Heart left ventricle (tissue), 16 donors: ENCODE data around the gene PTPRE. TPM values are rescaled to one million over a fixed set of nuclear protein-coding genes. Genes with fewer than 3 reads are reported as not detected.
A peak's percentile ranks its signal among the peaks of the same experiment; 100 is the strongest.

Experiments
- ATAC-seq, 4 donors: fragments of 200-7000 bp; cut with Tn5 transposase; one replicate each; pipeline ENCODE4 v1.9.1; 2020 to 2022; ENCODE audit warnings: moderate library complexity in 4 of 4, mild to moderate bottlenecking in 3 of 4, moderate number of reproducible peaks in 1 of 4
- DNase-seq, 5 donors: peaks; one replicate each; pipeline ENCODE4 v3.0.0-alpha.2; 2020
- H3K27ac ChIP-seq, 12 donors: fragments of 200-600 bp; sonication (generic) in 4 of 12; one replicate each; pipeline versions ENCODE4 v1.5.0 to v1.8.0; 2016 to 2022; ENCODE audit warnings: mild to moderate bottlenecking in 2 of 12
- H3K27me3 ChIP-seq, 9 donors: fragments of 200-600 bp; sonication (generic) in 2 of 9; one replicate each; pipeline versions ENCODE4 v1.5.1 to v1.8.0; 2016 to 2022; ENCODE audit warnings: mild to moderate bottlenecking in 3 of 9
- H3K36me3 ChIP-seq, 9 donors: fragments of 200-600 bp; sonication (generic) in 2 of 9; one replicate each; pipeline versions ENCODE4 v1.5.0 to v1.8.0; 2018 to 2022; ENCODE audit warnings: mild to moderate bottlenecking in 2 of 9
- H3K4me1 ChIP-seq, 12 donors: fragments of 200-600 bp; sonication (generic) in 4 of 12; one replicate each; pipeline versions ENCODE4 v1.5.0 to v1.8.0; 2016 to 2022; ENCODE audit warnings: mild to moderate bottlenecking in 3 of 12
- H3K4me3 ChIP-seq, 12 donors: fragments of 200-600 bp; sonication (generic) in 4 of 12; one replicate each; pipeline versions ENCODE4 v1.5.0 to v1.8.0; 2017 to 2022; ENCODE audit warnings: mild to moderate bottlenecking in 9 of 12, moderate library complexity in 4 of 12
- H3K9me3 ChIP-seq, 12 donors: fragments of 200-600 bp; sonication (generic) in 4 of 12; one replicate each; pipeline versions ENCODE4 v1.5.0 to v1.8.0; 2016 to 2022; ENCODE audit warnings: mild to moderate bottlenecking in 1 of 12
- POLR2A ChIP-seq, 2 donors: fragments of 450-650 bp; IDR thresholded peaks; one replicate each; pipeline ENCODE4 v1.6.1; 2017; ENCODE audit warnings: antibody characterized with exemption in 2 of 2, mild to moderate bottlenecking in 2 of 2, moderate library complexity in 2 of 2
- WGBS, 4 donors: extraction: QIAGEN DNeasy Blood & Tissue Kit in 2 of 4; methylation state at CpG; one replicate each; pipeline versions ENCODE4 v1.1.5 to v1.1.7; 2013 to 2018; 5-methylcytosine and 5-hydroxymethylcytosine counted together
- intact Hi-C, 10 donors: fragments of 100-400 bp; cut with DNase I; formaldehyde crosslinking; loops; one replicate each; pipeline versions ENCODE4 v1.11.1 to v1.14.2; 2022
- polyA plus RNA-seq, 2 donors: library from polyadenylated mRNA; stranded (reverse); fragments of 200-250 nt; gene quantifications; one replicate each; pipeline ENCODE4 v1.2.3, GENCODE V29; 2013
- total RNA-seq, 9 donors: library from RNA; depleted of rRNA in 2 of 9; stranded (reverse); fragments of >200 nt in 2 of 9; fragmentation: NEBNext Ultra II Directional in 3 of 9; extraction: Animal tissue kit (Norgen Biotek cat#: 25700) in 3 of 9; gene quantifications; one replicate each; pipeline versions ENCODE4 v1.1.0 to v1.2.4, GENCODE V29; 2016 to 2023
- TF ChIP-seq, protein P1 (sequence below), 12 donors: fragments of 200-600 bp; sonication (generic) in 4 of 12; IDR thresholded peaks; one replicate each; pipeline versions ENCODE4 v1.5.0 to v1.8.0; 2018 to 2022; ENCODE audit warnings: antibody characterized with exemption in 12 of 12, mild to moderate bottlenecking in 5 of 12
- donor health status: ischemic (EF 13 %, LVEDD 7.1; RV severe dilation, severe dysfunction).
- donor health status: healthy with polysubstance abuse.
- donor health status: DM: no; HTN: yes; CAD: no.
- donor health status: DM: no; HTN: no; CAD: no.
- donor health status: ischemic (EF 25% LVEDD 6.9; RV normal size, moderate dysfunction).
- donor health status: ischemic (EF 25% LVEDD 5.7; RV mildly dilated, moderate dysfunction).
- donor health status: healthy.
- donor health status: DM: yes; HTN: yes; CAD: no.
- donor health status: ischemic (EF 35%, LVEDD 5.7; RV mildly dilated, moderate dysfunction).
- donor health status: nonischemic (EF 11% LVEDD 7.7; RV severe dilation, severe dysfunction).
- donor health status: DM: yes; HTN: yes; CAD: no.
- donor health status: PGD.
- donor health status: ischemic (EF 29% LVEDD 5.4; RV normal size, mild dysfunction).
- donor health status: nonischemic (EF 23%, LVEDD 6.1; RV moderate dilation, normal function).

The PTPRE gene
- total and polyA plus RNA-seq, 11 donors, result 6.9 to 55.0 (median 24.1) TPM

- Histone ChIP-seq H3K36me3 (no peaks in the 10 kb centered on the region), H3K9me3 (no peaks in the 10 kb centered on the region), H3K4me3 (no peak overlapping the region), H3K27ac (no peak overlapping the region), H3K4me1 (peaks cover 0 to 39% (median 17%) of the 10 kb centered on the region in 12 donors), H3K27me3 (no peaks in the 10 kb centered on the region)
- no peak for ATAC-seq
- TF ChIP-seq POLR2A (IDR thresholded peaks at IDR 0.05), result no peak
- TF ChIP-seq, protein P1, sequence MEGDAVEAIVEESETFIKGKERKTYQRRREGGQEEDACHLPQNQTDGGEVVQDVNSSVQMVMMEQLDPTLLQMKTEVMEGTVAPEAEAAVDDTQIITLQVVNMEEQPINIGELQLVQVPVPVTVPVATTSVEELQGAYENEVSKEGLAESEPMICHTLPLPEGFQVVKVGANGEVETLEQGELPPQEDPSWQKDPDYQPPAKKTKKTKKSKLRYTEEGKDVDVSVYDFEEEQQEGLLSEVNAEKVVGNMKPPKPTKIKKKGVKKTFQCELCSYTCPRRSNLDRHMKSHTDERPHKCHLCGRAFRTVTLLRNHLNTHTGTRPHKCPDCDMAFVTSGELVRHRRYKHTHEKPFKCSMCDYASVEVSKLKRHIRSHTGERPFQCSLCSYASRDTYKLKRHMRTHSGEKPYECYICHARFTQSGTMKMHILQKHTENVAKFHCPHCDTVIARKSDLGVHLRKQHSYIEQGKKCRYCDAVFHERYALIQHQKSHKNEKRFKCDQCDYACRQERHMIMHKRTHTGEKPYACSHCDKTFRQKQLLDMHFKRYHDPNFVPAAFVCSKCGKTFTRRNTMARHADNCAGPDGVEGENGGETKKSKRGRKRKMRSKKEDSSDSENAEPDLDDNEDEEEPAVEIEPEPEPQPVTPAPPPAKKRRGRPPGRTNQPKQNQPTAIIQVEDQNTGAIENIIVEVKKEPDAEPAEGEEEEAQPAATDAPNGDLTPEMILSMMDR (IDR thresholded peaks at IDR 0.05), result no peak
- intact Hi-C loops, result loop anchor here in 6 of 10 donors (5.0 to 10.0 kb wide), 5 partner anchors 157 to 250 kb away; no protein-coding TSS in a partner anchor
- DNase-seq, result peak in 1 of 5 donors; percentile 41
- 81 to 86% (median 84%) methylated on average over 13 to 14 of the region's 14 CpGs for WGBS, 4 donors
Observed at GRCh38 chr10:127905001-127905847, 1.7 kb upstream of the PTPRE start.

DNA sequence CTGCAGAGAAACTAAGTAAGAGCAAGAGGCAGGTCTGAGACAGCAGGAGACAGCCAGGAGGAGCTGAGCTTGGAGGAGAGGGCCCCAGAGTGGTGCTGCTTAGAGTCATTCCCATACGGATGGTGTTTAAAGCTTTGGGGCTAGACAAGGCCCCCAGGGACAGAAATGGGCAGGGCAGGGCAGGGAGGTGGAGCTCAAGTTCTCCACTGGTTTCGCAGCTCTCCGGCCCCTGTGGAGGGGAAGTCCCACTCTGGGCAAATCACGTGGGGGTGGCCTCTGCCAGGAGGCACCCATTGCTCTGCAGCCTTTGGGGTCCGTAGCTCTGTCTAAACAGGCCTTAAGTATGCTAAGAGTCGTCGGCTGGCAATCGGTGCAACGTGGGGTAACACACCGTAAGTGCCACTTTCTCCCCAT, 1.0 kb upstream of the PTPRE start:
- no peak for TF ChIP-seq POLR2A (IDR thresholded peaks at IDR 0.05)
- TF ChIP-seq, protein P1 (IDR thresholded peaks at IDR 0.05), result no peak

GRCh38 chr10:127907411-127908105, 655 bp downstream of the PTPRE start:
- Histone ChIP-seq H3K27ac (peak overlapping the region; percentile 85 to 98 (median 91)), H3K27me3 (no peaks in the 10 kb centered on the region), H3K9me3 (no peaks in the 10 kb centered on the region), H3K4me3 (peak overlapping the region; percentile 58 to 92 (median 76)), H3K4me1 (peaks cover 0 to 55% (median 35%) of the 10 kb centered on the region in 12 donors), H3K36me3 (no peaks in the 10 kb centered on the region)
- DNase-seq (peak; percentile 62 to 82 (median 74)), ATAC-seq (peak in 3 of 4 donors; percentile 38 to 57 (median 43))
- TF ChIP-seq, protein P1 (IDR thresholded peaks at IDR 0.05), result peak in 1 of 12 donors; percentile 13
- no peak for TF ChIP-seq POLR2A (IDR thresholded peaks at IDR 0.05)
- intact Hi-C loops, result loop anchor here (1.0 to 10.0 kb wide), 10 partner anchors 103 to 247 kb away; no protein-coding TSS in a partner anchor
- WGBS, 4 donors, result 1 to 3% (median 2%) methylated on average over 20 to 65 of the region's 65 CpGs

More for the DNA sequence above, 1.0 kb upstream of the PTPRE start:
- no peak overlapping the region for H3K4me3 ChIP-seq
- ATAC-seq (no peak), DNase-seq (peak in 1 of 5 donors; percentile 36)
- H3K27me3 ChIP-seq, result no peaks in the 10 kb centered on the region
- no peak overlapping the region for H3K27ac ChIP-seq
- H3K4me1 ChIP-seq, result peaks cover 0 to 40% (median 22%) of the 10 kb centered on the region in 12 donors
- no peaks in the 10 kb centered on the region for H3K9me3 ChIP-seq
- intact Hi-C loops, result loop anchor here (1.0 to 10.0 kb wide), 10 partner anchors 105 to 249 kb away; no protein-coding TSS in a partner anchor
- 87 to 92% (median 88%) methylated on average over 8 to 10 of the region's 10 CpGs for WGBS, 4 donors
- no peaks in the 10 kb centered on the region for H3K36me3 ChIP-seq
